K562 (cell line): ENCODE results near the gene PIN4. TPM values are rescaled to one million over a fixed set of nuclear protein-coding genes. Genes with fewer than 3 reads are reported as not detected.
A peak's percentile ranks its signal among the peaks of the same experiment; 100 is the strongest.

Experiments
- ATF3 ChIP-seq, 2 experiments: fragments of 450-650 bp in 1 of 2; sonication (generic) in 1 of 2; formaldehyde crosslinking in 1 of 2; IDR thresholded peaks in 1 of 2; conservative IDR thresholded peaks in 1 of 2; 2 replicates each; pipeline versions ENCODE4 v1.6.1 to v1.8.1; 2016 to 2023; ENCODE audit warnings: mild to moderate bottlenecking in 2 of 2, moderate library complexity in 2 of 2, inconsistent platforms in 1 of 2, missing genetic modification reagents in 1 of 2
- CLOCK ChIP-seq: fragments of 250-450 bp; sonication (Bioruptor Pico); IDR thresholded peaks from 2 replicates; pipeline ENCODE4 v1.4.0; 2020; ENCODE audit warnings: mild to moderate bottlenecking, moderate library complexity, borderline replicate concordance
- DPF2 ChIP-seq: fragments of 450-650 bp; IDR thresholded peaks from 2 replicates; pipeline ENCODE4 v1.6.1; 2016
- MIER1 ChIP-seq: fragments of 450-650 bp; IDR thresholded peaks from 2 replicates; pipeline ENCODE4 v1.6.1; 2016; ENCODE audit warnings: antibody characterized with exemption, mild to moderate bottlenecking, low read depth
- STAG1 ChIP-seq: sonication (generic); formaldehyde crosslinking; IDR thresholded peaks from 2 replicates; pipeline ENCODE4 v1.5.0; 2020; ENCODE audit warnings: missing genetic modification reagents, borderline replicate concordance
- ZBTB2 ChIP-seq: fragments of 450-650 bp; IDR thresholded peaks from 2 replicates; pipeline ENCODE4 v1.6.1; 2016; ENCODE audit warnings: antibody characterized with exemption
- ZNF407 ChIP-seq: fragments of 450-650 bp; IDR thresholded peaks from 2 replicates; pipeline ENCODE4 v1.6.1; 2016; ENCODE audit warnings: low read depth
- polyA plus RNA-seq, 8 experiments: library from polyadenylated mRNA; depleted of rRNA in 4 of 8; stranded (reverse) in 5 of 8; unstranded in 3 of 8; fragments of >200 nt; fragmentation: Nextera tagmentation in 2 of 8; fragmentation: Illumina TruSeq in 1 of 8; extraction: Ambion mirVana in 2 of 8; extraction: Trizol in 1 of 8; gene quantifications; 2 replicates each; pipeline versions ENCODE4 v1.2.1 to v1.2.3, GENCODE V29; 2011 to 2014; ENCODE audit warnings: inconsistent platforms in 1 of 8, missing spikeins in 1 of 8
- total RNA-seq, 7 experiments: library from RNA; depleted of rRNA in 6 of 7; stranded (reverse); fragments of >200 nt in 6 of 7; fragmentation: Illumina TruSeq in 2 of 7; extraction: Trizol in 2 of 7; gene quantifications; 2 replicates each; pipeline versions ENCODE4 v1.2.1 to v1.2.3, GENCODE V29; 2011 to 2021; ENCODE audit warnings: low replicate concordance in 1 of 7
- TF ChIP-seq, protein P1 (sequence below): fragments of 450-650 bp; IDR thresholded peaks from 2 replicates; pipeline ENCODE4 v1.6.1; 2016; ENCODE audit warnings: mild to moderate bottlenecking

Gene PIN4
- total and polyA plus RNA-seq, 9 of the 15 experiments (the other 6 are each of a cell fraction or from before 2014, with no cell fraction given) = 10.0 to 132 (median 45.6) TPM

DNA sequence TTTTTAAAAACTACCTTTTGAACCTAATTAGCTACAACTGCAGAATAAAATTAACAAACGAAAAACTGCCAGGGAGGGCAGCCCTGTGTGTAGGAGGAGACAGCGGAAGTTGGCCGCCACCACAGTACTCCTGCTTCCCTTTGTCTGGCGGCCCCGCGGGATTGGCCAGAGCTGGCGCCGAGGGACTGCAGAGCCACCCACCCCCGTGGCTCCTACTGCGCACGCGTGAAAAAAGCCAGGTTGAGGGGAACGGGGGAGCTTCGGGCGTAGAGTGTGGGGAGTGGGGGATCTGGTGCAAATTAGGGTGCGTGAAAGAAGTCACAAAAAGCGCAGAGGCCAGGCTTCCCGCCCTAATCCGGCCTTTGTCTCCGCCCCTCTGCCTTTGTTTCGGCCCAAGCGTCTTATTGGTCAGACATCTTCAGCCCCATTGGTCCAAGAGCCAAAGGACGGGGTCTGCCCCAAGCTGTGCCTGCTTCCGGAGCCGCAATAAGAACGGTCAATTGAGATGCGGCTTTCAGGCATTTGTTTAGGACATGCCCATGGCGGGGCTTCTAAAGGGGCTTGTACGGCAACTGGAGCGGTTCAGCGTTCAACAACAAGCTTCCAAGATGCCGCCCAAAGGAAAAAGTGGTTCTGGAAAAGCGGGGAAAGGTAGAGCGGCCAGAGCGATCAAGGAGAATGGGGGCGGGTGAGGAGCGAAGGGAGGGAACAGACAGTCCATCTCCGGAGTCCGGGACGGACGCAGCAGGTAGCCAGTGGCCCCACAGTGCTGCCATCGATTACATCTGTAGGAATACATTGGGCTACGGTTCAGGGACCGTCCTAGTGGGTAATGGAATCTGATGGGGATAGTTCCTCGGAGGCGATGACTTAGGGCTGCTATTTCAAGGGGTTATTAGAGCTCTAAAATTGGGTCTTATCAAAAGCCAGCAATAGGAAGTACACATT is at the start of gene PIN4 (continued):
- TF ChIP-seq, protein P1, sequence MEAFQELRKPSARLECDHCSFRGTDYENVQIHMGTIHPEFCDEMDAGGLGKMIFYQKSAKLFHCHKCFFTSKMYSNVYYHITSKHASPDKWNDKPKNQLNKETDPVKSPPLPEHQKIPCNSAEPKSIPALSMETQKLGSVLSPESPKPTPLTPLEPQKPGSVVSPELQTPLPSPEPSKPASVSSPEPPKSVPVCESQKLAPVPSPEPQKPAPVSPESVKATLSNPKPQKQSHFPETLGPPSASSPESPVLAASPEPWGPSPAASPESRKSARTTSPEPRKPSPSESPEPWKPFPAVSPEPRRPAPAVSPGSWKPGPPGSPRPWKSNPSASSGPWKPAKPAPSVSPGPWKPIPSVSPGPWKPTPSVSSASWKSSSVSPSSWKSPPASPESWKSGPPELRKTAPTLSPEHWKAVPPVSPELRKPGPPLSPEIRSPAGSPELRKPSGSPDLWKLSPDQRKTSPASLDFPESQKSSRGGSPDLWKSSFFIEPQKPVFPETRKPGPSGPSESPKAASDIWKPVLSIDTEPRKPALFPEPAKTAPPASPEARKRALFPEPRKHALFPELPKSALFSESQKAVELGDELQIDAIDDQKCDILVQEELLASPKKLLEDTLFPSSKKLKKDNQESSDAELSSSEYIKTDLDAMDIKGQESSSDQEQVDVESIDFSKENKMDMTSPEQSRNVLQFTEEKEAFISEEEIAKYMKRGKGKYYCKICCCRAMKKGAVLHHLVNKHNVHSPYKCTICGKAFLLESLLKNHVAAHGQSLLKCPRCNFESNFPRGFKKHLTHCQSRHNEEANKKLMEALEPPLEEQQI = no peak
- TF ChIP-seq ZNF407 (peak; percentile 62; the same call in 1 of the 2 replicates), MIER1 (no peak), DPF2 (0 out of 2 replicates have a peak, but pooled peaks have one; percentile 25), ZBTB2 (peak; percentile 78), STAG1 (CRISPR knock-in tag) (no peak), CLOCK (CRISPR knock-in tag) (no peak), ATF3 (IDR thresholded peaks at IDR 0.05) (no peak), ATF3 (CRISPR knock-in tag; conservative IDR thresholded peaks at IDR 0.05) (no peak)
